ENCODE data around the gene TRIM68.

TRIM68 gene

GRCh38 chr11:4637662-4638047 is 29.6 kb upstream of the TRIM68 start:
- no peaks in the 10 kb centered on the region for H3K4me1 ChIP-seq (ENCODE audit: control insufficient read depth, insufficient read depth, low read length)
- H3K36me3 ChIP-seq (ENCODE audit: control insufficient read depth, insufficient read depth, low read length): no peaks in the 10 kb centered on the region
- no peak for DNase-seq (ENCODE audit: low read depth, low spot score)
- H3K27ac ChIP-seq (ENCODE audit: low read length): no peak overlapping the region
- H3K27me3 ChIP-seq (ENCODE audit: control insufficient read depth, insufficient read depth, low read length): no peaks in the 10 kb centered on the region
- WGBS (ENCODE audit: insufficient coverage, insufficient read length): no CpG with 5 or more reads among the region's 3 CpGs
- H3K9me3 ChIP-seq (ENCODE audit: control insufficient read depth, insufficient read depth, low read length): no peaks in the 10 kb centered on the region
- no peak overlapping the region for H3K4me3 ChIP-seq (ENCODE audit: low read length)

DNA sequence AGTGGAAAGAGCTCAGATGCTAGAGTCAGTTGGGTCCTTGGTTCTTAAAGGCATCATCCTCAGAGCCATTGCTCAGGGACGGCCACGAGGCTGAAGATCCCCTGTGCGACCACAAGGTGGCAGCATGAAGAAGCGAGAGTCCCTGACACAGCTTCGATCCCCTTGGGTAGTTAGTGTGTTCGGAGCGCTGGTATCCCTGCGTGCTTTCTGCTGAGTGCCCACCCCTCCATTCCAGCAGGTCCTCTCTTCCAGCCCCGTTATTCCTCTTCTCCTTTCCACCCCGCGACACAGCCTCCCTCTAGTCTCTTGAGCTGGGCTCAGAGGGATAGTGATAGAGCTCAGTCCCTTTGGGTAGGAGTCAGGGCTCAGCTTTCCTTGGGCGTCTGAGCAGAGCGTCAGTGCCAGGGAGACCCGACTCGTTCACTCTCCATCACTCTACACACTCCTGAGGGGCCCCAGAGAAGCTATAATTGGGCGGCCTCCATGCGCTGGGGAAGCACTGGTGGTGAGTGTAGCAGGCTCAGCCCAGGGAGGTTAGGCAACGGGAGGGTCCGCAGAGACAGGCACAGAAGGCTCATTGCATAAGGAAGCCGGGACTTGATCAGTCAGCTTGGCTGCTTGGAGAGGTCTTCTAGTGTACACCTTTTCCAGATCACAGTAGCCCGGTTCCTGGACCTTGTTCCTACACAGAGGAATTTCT is 29.1 kb upstream of the TRIM68 start, which contains the start of gene OR51D1:
Gene OR51D1 (plus strand): TSS at position 516 of the 700 bp plus-strand sequence. CDS start 2,314 bp downstream, outside the sequence.
- WGBS (ENCODE audit: insufficient coverage, insufficient read length): no CpG with 5 or more reads among the region's 21 CpGs
- Histone ChIP-seq H3K36me3 (ENCODE audit: control insufficient read depth, insufficient read depth, low read length) (no peaks in the 10 kb centered on the region), H3K4me1 (ENCODE audit: control insufficient read depth, insufficient read depth, low read length) (no peaks in the 10 kb centered on the region), H3K4me3 (ENCODE audit: low read length) (no peak within 1 kb of the TSS), H3K9me3 (ENCODE audit: control insufficient read depth, insufficient read depth, low read length) (no peaks in the 10 kb centered on the region), H3K27ac (ENCODE audit: low read length) (no peak within 1 kb of the TSS), H3K27me3 (ENCODE audit: control insufficient read depth, insufficient read depth, low read length) (no peaks in the 10 kb centered on the region)
- DNase-seq (ENCODE audit: low read depth, low spot score): peak; percentile 88

DNA sequence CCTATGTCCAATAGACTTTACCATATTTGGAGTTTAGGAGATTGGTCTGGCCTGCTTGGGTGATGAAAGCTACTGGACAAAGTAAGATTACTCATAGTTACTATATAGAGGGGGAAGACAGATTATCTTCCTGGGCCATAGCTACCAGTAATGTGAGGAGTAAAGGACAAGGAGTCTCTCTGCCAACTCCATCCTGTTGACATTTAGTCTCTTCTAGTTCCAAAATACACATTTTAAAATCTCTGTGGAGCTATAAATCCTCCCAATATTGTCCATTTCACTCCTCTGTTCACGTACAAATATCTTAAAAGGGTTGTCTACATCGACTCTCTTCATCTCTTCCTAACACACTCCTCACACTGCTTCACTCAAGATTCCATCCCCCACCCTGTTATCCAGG is 28.1 kb upstream of the TRIM68 start:
- no peaks in the 10 kb centered on the region for H3K27me3 ChIP-seq (ENCODE audit: control insufficient read depth, insufficient read depth, low read length)
- H3K9me3 ChIP-seq (ENCODE audit: control insufficient read depth, insufficient read depth, low read length): no peaks in the 10 kb centered on the region
- no CpG with 5 or more reads among the region's 2 CpGs for WGBS (ENCODE audit: insufficient coverage, insufficient read length)
- no peaks in the 10 kb centered on the region for H3K36me3 ChIP-seq (ENCODE audit: control insufficient read depth, insufficient read depth, low read length)
- DNase-seq (ENCODE audit: low read depth, low spot score): no peak
- no peaks in the 10 kb centered on the region for H3K4me1 ChIP-seq (ENCODE audit: control insufficient read depth, insufficient read depth, low read length)
- no peak overlapping the region for H3K4me3 ChIP-seq (ENCODE audit: low read length)
- no peak overlapping the region for H3K27ac ChIP-seq (ENCODE audit: low read length)

DNA sequence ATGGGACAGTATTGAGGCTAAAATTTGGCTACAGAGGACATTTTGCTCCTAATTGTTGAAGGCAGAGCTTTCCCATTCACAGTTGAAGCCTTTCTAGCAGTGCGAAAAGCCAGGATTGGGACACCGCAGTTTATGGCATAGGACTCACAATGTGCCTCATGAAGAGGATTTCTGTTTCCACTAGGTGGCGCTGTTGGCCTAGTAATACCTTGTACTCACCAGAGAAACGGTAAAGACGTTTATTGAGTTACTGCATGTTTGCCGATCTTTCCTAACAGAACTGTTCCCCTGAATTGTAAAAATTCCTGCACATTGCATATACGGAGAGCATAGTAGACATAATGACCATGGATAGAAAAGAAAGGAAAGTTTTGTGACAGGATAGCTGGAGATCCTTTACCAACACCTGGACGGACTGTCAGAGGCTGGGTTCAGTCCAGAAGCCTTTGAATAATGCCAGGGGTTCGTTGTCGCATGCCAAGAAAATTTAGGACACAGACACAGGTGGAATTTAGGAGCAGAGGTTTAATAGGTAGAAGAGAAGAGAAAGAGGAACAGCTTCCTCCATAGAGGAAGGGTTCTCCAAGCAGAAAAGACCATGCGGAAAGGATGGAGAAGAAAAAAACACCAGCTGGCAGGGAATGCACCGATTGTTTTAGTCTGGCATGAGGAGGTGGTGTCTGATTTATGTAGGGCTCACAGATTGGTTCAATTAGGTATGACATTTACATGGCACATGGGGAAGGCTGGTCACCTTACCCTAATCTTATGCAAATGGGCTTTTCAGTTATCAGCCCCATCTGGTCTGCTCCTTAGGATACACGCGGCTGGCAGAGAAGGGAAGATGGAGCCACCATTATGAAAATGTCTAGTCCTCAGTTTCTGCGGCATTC is 18.4 kb upstream of the TRIM68 start:
- no peaks in the 10 kb centered on the region for H3K9me3 ChIP-seq (ENCODE audit: control insufficient read depth, insufficient read depth, low read length)
- no peaks in the 10 kb centered on the region for H3K27me3 ChIP-seq (ENCODE audit: control insufficient read depth, insufficient read depth, low read length)
- no CpG with 5 or more reads among the region's 15 CpGs for WGBS (ENCODE audit: insufficient coverage, insufficient read length)
- no peak for DNase-seq (ENCODE audit: low read depth, low spot score)
- no peak overlapping the region for H3K4me3 ChIP-seq (ENCODE audit: low read length)
- H3K4me1 ChIP-seq (ENCODE audit: control insufficient read depth, insufficient read depth, low read length): no peaks in the 10 kb centered on the region
- no peaks in the 10 kb centered on the region for H3K36me3 ChIP-seq (ENCODE audit: control insufficient read depth, insufficient read depth, low read length)
- H3K27ac ChIP-seq (ENCODE audit: low read length): no peak overlapping the region

DNA sequence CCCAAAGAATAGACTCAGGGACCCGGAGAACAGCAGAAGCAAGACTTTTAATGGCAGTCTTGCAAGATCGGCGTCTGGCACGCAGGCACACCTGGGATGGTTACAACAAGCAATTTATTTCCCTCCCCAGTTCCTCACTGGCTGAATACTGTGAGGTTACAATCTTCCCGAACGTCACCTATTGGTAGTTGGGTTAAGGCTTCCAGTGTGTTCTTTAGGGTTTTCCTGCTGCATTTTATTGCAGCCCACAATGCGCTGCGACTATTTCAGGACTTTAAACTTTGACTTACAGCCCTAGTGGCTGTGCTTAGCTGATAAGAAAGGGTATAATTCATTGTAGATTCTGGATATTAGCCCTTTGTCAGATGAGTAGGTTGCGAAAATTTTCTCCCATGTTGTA is 11.5 kb upstream of the TRIM68 start:
- H3K27me3 ChIP-seq (ENCODE audit: control insufficient read depth, insufficient read depth, low read length): no peaks in the 10 kb centered on the region
- no peak overlapping the region for H3K27ac ChIP-seq (ENCODE audit: low read length)
- no peaks in the 10 kb centered on the region for H3K4me1 ChIP-seq (ENCODE audit: control insufficient read depth, insufficient read depth, low read length)
- no peak for DNase-seq (ENCODE audit: low read depth, low spot score)
- no peaks in the 10 kb centered on the region for H3K36me3 ChIP-seq (ENCODE audit: control insufficient read depth, insufficient read depth, low read length)
- no peaks in the 10 kb centered on the region for H3K9me3 ChIP-seq (ENCODE audit: control insufficient read depth, insufficient read depth, low read length)
- H3K4me3 ChIP-seq (ENCODE audit: low read length): no peak overlapping the region
- WGBS (ENCODE audit: insufficient coverage, insufficient read length): no CpG with 5 or more reads among the region's 9 CpGs

DNA sequence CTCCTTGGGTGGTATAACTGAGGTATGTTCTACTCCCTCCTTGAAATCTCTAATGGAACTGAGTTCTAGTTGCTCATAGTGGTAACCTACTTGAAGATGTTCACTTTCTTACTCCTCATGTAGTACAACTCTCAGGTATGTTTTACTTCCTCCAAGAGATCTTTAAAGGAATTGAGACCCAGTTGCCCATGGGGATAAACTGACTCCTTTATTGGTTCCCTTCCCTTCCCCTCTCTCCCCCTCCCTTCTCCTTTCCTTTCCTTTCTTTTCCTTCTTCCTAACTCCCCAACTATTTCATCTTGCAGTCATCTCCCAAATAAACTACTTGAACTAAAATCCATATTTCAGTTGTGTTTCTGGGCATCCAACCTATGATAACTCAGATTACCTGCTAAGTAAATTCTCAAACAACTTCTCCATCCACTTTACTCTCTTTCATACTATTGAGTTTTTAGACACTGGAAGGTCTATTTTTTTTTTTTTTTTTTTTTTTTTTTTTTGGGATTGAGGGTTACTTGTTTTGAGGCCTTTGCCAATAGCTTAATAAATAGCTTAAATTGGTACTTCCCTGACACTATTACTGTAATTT is 7.9 kb upstream of the TRIM68 start:
- no peak overlapping the region for H3K4me3 ChIP-seq (ENCODE audit: low read length)

GRCh38 chr11:4611986-4612385 is 4.0 kb upstream of the TRIM68 start:
- Histone ChIP-seq H3K27me3 (ENCODE audit: control insufficient read depth, insufficient read depth, low read length) (no peaks in the 10 kb centered on the region), H3K4me1 (ENCODE audit: control insufficient read depth, insufficient read depth, low read length) (no peaks in the 10 kb centered on the region), H3K4me3 (ENCODE audit: low read length) (no peak overlapping the region), H3K36me3 (ENCODE audit: control insufficient read depth, insufficient read depth, low read length) (no peaks in the 10 kb centered on the region), H3K27ac (ENCODE audit: low read length) (no peak overlapping the region), H3K9me3 (ENCODE audit: control insufficient read depth, insufficient read depth, low read length) (no peaks in the 10 kb centered on the region)
- no CpG with 5 or more reads among the region's 2 CpGs for WGBS (ENCODE audit: insufficient coverage, insufficient read length)
- no peak for DNase-seq (ENCODE audit: low read depth, low spot score)

More for the DNA sequence above, 7.9 kb upstream of the TRIM68 start:
- Histone ChIP-seq H3K27me3 (ENCODE audit: control insufficient read depth, insufficient read depth, low read length) (no peaks in the 10 kb centered on the region), H3K36me3 (ENCODE audit: control insufficient read depth, insufficient read depth, low read length) (no peaks in the 10 kb centered on the region), H3K9me3 (ENCODE audit: control insufficient read depth, insufficient read depth, low read length) (no peaks in the 10 kb centered on the region), H3K4me1 (ENCODE audit: control insufficient read depth, insufficient read depth, low read length) (no peaks in the 10 kb centered on the region), H3K27ac (ENCODE audit: low read length) (no peak overlapping the region)
- no peak for DNase-seq (ENCODE audit: low read depth, low spot score)

DNA sequence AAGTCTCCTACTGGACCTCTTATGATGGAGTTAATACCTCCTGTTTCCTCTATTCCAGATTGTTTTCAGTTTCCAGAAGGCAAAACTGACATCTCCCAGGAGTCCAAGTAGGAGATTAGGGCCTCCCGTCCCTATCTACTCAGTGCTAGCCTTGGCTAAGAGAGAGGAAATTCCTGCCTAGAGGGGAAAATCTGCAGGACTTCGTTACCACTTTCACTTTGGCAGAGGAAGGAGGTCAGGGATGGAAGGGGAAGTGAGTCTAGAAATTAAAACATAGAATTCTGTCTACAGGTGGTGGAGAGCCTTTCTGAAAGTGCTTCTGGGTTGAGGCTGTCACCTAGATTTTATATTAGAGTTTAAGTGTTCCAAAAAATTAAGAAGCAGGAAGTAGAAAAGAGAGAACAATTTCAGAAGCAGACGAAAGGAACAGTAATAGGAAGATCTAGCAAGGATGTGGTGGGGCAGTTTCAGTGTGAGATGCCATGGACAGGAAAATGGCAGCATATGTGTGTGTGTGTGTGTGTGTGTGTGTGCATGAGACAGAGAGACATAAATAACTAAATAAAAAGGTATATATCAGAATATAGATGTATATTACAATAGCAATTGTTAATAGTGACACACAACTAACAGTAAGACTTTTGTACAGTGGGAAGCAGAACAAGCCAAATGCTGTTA is 2.4 kb upstream of the TRIM68 start:
- no peaks in the 10 kb centered on the region for H3K9me3 ChIP-seq (ENCODE audit: control insufficient read depth, insufficient read depth, low read length)
- WGBS (ENCODE audit: insufficient coverage, insufficient read length): no CpG with 5 or more reads among the region's 3 CpGs
- no peaks in the 10 kb centered on the region for H3K4me1 ChIP-seq (ENCODE audit: control insufficient read depth, insufficient read depth, low read length)
- no peak for DNase-seq (ENCODE audit: low read depth, low spot score)
- no peak overlapping the region for H3K27ac ChIP-seq (ENCODE audit: low read length)
- no peaks in the 10 kb centered on the region for H3K36me3 ChIP-seq (ENCODE audit: control insufficient read depth, insufficient read depth, low read length)
- H3K27me3 ChIP-seq (ENCODE audit: control insufficient read depth, insufficient read depth, low read length): no peaks in the 10 kb centered on the region
- no peak overlapping the region for H3K4me3 ChIP-seq (ENCODE audit: low read length)

- Histone ChIP-seq H3K9me3 (ENCODE audit: control insufficient read depth, insufficient read depth, low read length) (no peaks in the 10 kb centered on the region), H3K4me3 (ENCODE audit: low read length) (no peak overlapping the region; the same call in 1 of the 2 replicates), H3K4me1 (ENCODE audit: control insufficient read depth, insufficient read depth, low read length) (no peaks in the 10 kb centered on the region), H3K27ac (ENCODE audit: low read length) (no peak overlapping the region), H3K36me3 (ENCODE audit: control insufficient read depth, insufficient read depth, low read length) (no peaks in the 10 kb centered on the region), H3K27me3 (ENCODE audit: control insufficient read depth, insufficient read depth, low read length) (no peaks in the 10 kb centered on the region)
- WGBS (ENCODE audit: insufficient coverage, insufficient read length): no CpG with 5 or more reads among the region's 6 CpGs
- no peak for DNase-seq (ENCODE audit: low read depth, low spot score)
These were observed 935 bp downstream of the TRIM68 start for GRCh38 chr11:4607096-4607495.

Data from iPS DF 6.9 (cell line).